ENCODE measurements around the gene DSCAM. TPM values are rescaled to one million over a fixed set of nuclear protein-coding genes. Genes with fewer than 3 reads are reported as not detected.

Gene DSCAM
- total and polyA plus RNA-seq, 2 donors (not counting 3 experiments of a cell fraction or from before 2014, with no cell fraction given), result not detected

DNA sequence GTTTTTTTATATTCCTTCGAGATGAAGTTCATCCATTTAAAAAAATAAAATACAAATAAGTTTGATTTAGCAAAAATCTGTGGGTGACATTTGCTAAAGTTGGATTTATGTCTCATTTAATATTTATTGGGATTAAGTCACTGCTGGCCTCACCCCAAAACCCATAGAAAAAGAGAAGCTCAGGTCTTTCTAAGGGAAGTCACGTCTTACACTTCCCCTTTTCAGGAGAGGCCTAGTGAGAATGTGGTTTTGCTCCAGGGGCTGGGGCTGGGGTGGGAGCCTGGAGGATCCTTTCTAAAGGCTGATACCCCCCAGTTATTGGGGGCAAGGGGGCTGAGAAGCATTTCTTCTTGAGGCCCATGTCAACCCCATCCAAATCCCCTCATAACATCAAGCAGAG is 300.3 kb downstream of the DSCAM start:
- DNase-seq (ENCODE audit: low read depth, low spot score), result no peak
- Histone ChIP-seq H3K4me3 (replicated peaks in 1 of 3; ENCODE audit: insufficient read depth in 1 of 3, low read depth in 1 of 3, low read length in 3 of 3) (no peak overlapping the region), H3K9me1 (replicated peaks; ENCODE audit: control insufficient read depth, extremely low read depth, insufficient read depth, low read length) (no peaks in the 10 kb centered on the region), H3K27me3 (ENCODE audit: control insufficient read depth in 2 of 2, insufficient read depth in 2 of 2, low read length in 2 of 2) (no peaks in the 10 kb centered on the region), H3K79me2 (ENCODE audit: control insufficient read depth, insufficient read depth, low read length) (no peaks in the 10 kb centered on the region), H2AFZ (ENCODE audit: low read depth, low read length) (no peak overlapping the region), H3K9me3 (replicated peaks; ENCODE audit: control insufficient read depth, insufficient read depth, low read length) (peaks cover 5% of the 10 kb centered on the region), H3K27ac (ENCODE audit: insufficient read depth, low read depth, low read length) (no peak overlapping the region), H3K9ac (replicated peaks; ENCODE audit: extremely low read depth, insufficient read depth, low read length) (no peak overlapping the region), H3K4me1 (ENCODE audit: control insufficient read depth, extremely low read depth, insufficient read depth, low read length) (no peaks in the 10 kb centered on the region), H3K4me2 (ENCODE audit: insufficient read depth, low read length) (no peak overlapping the region), H3K36me3 (ENCODE audit: control insufficient read depth in 2 of 2, extremely low read depth in 1 of 2, insufficient read depth in 2 of 2, low read length in 2 of 2) (no peaks in the 10 kb centered on the region), H4K20me1 (replicated peaks; ENCODE audit: control insufficient read depth, extremely low read depth, insufficient read depth, low read length) (no peaks in the 10 kb centered on the region)
- TF ChIP-seq FOS (IDR thresholded peaks at IDR 0.05; ENCODE audit: borderline replicate concordance, insufficient read depth, low read length) (no peak), POLR2A (IDR thresholded peaks at IDR 0.05; ENCODE audit: low read depth, low read length) (no peak), JUN (IDR thresholded peaks at IDR 0.05; ENCODE audit: borderline replicate concordance, insufficient read depth, insufficient read length, low read depth) (no peak), POLR2AphosphoS5 (IDR thresholded peaks at IDR 0.05; ENCODE audit: insufficient read depth, low read depth, low read length) (no peak), GATA2 (IDR thresholded peaks at IDR 0.05; ENCODE audit: insufficient read depth, insufficient read length, low read depth, low read length) (no peak), EZH2 (IDR thresholded peaks at IDR 0.05; ENCODE audit: borderline replicate concordance, low read depth, low read length, severe bottlenecking) (no peak), MYC (IDR thresholded peaks at IDR 0.05; ENCODE audit: low read depth, low read length) (no peak)
- TF ChIP-seq, protein P1, sequence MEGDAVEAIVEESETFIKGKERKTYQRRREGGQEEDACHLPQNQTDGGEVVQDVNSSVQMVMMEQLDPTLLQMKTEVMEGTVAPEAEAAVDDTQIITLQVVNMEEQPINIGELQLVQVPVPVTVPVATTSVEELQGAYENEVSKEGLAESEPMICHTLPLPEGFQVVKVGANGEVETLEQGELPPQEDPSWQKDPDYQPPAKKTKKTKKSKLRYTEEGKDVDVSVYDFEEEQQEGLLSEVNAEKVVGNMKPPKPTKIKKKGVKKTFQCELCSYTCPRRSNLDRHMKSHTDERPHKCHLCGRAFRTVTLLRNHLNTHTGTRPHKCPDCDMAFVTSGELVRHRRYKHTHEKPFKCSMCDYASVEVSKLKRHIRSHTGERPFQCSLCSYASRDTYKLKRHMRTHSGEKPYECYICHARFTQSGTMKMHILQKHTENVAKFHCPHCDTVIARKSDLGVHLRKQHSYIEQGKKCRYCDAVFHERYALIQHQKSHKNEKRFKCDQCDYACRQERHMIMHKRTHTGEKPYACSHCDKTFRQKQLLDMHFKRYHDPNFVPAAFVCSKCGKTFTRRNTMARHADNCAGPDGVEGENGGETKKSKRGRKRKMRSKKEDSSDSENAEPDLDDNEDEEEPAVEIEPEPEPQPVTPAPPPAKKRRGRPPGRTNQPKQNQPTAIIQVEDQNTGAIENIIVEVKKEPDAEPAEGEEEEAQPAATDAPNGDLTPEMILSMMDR (IDR thresholded peaks at IDR 0.05; ENCODE audit: extremely low read depth in 1 of 2, insufficient read depth in 1 of 2, low read depth in 1 of 2, low read length in 2 of 2), result no peak
- TF ChIP-seq, protein P2, sequence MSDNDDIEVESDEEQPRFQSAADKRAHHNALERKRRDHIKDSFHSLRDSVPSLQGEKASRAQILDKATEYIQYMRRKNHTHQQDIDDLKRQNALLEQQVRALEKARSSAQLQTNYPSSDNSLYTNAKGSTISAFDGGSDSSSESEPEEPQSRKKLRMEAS (IDR thresholded peaks at IDR 0.05; ENCODE audit: insufficient read depth, insufficient read length), result no peak
- CTCF ChIA-PET, result no interaction called here
- no TSS peak for BruUV-seq (replicated peaks)
- no peak for FAIRE-seq
- dilution Hi-C loops (cut with MboI; ENCODE audit: extremely low pct_ligation_motif_present, low sequenced_read_pairs) (no loop called here), intact Hi-C loops (cut with micrococcal nuclease) (no loop called here)
- POLR2A ChIA-PET, result no interaction called here
